GM19328 (cell line): ENCODE data around the gene TGM5.
"Not testable (repeated sequence)": the region's sequence is repeated elsewhere in the genome, so short reads cannot be mapped to it uniquely, and the experiment has no call there.

Source experiments
- ATAC-seq: cut with Tn5 transposase; IDR thresholded peaks from one replicate; pipeline ENCODE4 v1.9.1; 2021; ENCODE audit warnings: mild to moderate bottlenecking, moderate library complexity; ENCODE audit not compliant: unreplicated experiment

TGM5 gene, protein sequence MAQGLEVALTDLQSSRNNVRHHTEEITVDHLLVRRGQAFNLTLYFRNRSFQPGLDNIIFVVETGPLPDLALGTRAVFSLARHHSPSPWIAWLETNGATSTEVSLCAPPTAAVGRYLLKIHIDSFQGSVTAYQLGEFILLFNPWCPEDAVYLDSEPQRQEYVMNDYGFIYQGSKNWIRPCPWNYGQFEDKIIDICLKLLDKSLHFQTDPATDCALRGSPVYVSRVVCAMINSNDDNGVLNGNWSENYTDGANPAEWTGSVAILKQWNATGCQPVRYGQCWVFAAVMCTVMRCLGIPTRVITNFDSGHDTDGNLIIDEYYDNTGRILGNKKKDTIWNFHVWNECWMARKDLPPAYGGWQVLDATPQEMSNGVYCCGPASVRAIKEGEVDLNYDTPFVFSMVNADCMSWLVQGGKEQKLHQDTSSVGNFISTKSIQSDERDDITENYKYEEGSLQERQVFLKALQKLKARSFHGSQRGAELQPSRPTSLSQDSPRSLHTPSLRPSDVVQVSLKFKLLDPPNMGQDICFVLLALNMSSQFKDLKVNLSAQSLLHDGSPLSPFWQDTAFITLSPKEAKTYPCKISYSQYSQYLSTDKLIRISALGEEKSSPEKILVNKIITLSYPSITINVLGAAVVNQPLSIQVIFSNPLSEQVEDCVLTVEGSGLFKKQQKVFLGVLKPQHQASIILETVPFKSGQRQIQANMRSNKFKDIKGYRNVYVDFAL

GRCh38 chr15:43266834-43267233, at the start of gene TGM5:
Gene TGM5 (minus strand): TSS chr15:43266928. CDS start chr15:43266849, 79 bp downstream.
- no peak for ATAC-seq

GRCh38 chr15:43314171-43314570, 47.4 kb upstream of the TGM5 start:
- no peak for ATAC-seq

GRCh38 chr15:43312378-43312777, 45.6 kb upstream of the TGM5 start:
- ATAC-seq: no peak

GRCh38 chr15:43302205-43302817, 35.6 kb upstream of the TGM5 start, which contains the start of gene TGM7:
Gene TGM7 (minus strand): TSS chr15:43302255.
- ATAC-seq: no peak

GRCh38 chr15:43299884-43300283, 33.2 kb upstream of the TGM5 start:
- no peak for ATAC-seq

- ATAC-seq: no peak
Observed at GRCh38 chr15:43299411-43299810, 32.7 kb upstream of the TGM5 start.

- no peak for ATAC-seq
Observed at GRCh38 chr15:43294091-43294706, 27.5 kb upstream of the TGM5 start.

GRCh38 chr15:43293432-43293831, 26.7 kb upstream of the TGM5 start:
- ATAC-seq: no peak

DNA sequence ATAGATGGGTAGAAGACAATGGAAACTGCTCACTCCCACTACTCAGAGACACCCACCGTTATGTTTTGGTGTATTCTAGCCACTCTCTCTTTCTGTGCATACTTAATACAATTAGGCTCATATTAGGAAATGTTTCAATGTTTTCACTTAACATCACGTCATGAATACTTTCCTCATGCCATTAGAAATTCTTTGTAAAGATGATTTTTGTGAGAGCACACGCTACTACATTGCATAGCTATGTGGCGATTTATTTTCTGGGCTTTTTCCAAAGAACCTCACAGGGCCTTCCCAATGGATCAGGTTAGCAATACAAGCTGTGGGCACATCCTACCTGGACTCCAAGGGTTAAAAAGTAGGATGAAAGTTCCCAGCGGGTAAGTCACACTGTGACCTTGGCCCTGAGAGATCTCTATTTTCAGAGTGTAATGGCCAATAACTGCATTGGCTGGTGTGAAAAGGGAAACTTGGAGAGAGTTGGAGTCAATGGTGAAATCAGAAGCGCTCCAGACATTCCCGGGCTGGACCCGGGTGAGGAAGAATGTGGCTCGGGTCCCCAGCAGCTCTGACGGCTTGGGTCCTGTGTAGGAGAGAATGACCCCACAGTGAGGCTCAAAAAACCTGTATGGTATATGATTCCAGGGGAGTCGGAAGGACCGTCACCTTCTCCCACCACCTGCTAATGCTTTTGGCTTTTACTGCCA, 25.8 kb upstream of the TGM5 start:
- no peak for ATAC-seq

DNA sequence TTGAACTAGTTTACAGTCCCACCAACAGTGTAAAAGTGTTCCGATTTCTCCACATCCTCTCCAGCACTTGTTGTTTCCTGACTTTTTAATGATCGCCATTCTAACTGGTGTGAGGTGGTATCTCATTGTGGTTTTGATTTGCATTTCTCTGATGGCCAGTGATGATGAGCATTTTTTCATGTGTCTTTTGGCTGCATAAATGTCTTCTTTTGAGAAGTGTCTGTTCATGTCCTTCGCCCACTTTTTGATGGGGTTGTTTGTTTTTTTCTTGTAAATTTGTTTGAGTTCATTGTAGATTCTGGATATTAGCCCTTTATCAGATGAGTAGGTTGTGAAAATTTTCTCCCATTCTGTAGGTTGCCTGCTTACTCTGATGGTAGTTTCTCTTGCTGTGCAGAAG, 22.9 kb upstream of the TGM5 start:
- ATAC-seq: not testable (repeated sequence)

GRCh38 chr15:43287254-43287653, 20.5 kb upstream of the TGM5 start:
- ATAC-seq: no peak

- ATAC-seq: no peak
Observed at GRCh38 chr15:43286074-43286473, 19.3 kb upstream of the TGM5 start.

DNA sequence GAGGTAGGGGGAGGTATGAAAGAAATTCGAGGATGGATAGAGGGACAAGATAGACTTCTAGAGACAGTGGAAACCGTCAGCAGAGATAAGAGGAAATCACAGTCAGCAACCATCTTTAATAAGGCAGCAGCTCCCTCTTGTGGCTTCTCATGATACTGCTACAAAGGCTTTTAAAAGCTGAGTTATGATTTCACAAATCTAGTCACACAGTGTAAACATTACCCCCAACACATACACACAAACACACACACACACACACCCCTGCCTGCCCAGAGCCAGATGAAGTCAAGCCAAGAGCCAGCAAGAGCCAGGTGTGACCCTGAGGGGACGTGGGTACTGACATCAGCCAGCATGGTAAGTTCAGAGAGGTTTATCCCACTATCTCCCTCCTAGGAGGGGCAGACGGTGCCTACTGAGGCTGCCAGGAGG, 18.9 kb upstream of the TGM5 start:
- ATAC-seq: no peak

GRCh38 chr15:43283526-43283925, 16.8 kb upstream of the TGM5 start:
- ATAC-seq: no peak

DNA sequence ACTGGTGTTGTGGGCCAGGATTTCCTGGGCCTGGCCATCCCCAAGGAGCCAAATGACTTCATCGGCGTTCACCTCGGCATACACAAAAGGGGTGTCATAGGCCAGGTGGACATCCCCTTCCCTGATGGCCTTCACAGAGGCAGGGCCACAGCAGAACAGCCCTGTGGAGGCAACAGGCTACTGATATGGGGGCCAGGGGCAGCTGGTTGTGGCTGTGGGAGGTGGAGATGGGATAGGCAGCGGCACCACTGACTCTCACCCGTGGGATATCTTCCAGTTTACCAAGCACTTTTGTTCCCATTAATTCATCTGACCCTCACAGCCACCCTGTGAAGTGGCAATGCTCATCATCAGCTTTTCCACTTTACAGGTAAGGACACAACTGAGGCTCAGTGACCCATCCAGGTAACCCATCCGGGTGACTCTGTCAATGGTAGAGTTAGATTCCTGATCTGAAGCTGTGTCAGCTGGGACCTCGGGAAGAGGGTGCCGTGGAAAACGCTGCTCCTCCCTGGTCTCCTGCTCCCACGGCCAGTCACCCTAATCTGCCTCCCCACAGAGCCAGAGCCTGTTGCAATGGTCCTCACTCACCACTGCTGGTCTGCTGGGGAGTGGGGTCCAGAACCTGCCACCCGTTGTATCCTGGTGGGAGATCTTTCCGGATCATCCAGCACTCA, 15.3 kb upstream of the TGM5 start:
- no peak for ATAC-seq

GRCh38 chr15:43280996-43281395, 14.3 kb upstream of the TGM5 start:
- no peak for ATAC-seq

GRCh38 chr15:43279496-43279895, 12.8 kb upstream of the TGM5 start:
- ATAC-seq: no peak

- ATAC-seq: no peak
Observed at GRCh38 chr15:43278869-43279268, 12.1 kb upstream of the TGM5 start.

GRCh38 chr15:43277901-43278300, 11.2 kb upstream of the TGM5 start:
- no peak for ATAC-seq

- no peak for ATAC-seq
Observed at GRCh38 chr15:43277231-43277823, 10.6 kb upstream of the TGM5 start.
